ENCODE data around the gene DPF1.

Gene DPF1

DNA sequence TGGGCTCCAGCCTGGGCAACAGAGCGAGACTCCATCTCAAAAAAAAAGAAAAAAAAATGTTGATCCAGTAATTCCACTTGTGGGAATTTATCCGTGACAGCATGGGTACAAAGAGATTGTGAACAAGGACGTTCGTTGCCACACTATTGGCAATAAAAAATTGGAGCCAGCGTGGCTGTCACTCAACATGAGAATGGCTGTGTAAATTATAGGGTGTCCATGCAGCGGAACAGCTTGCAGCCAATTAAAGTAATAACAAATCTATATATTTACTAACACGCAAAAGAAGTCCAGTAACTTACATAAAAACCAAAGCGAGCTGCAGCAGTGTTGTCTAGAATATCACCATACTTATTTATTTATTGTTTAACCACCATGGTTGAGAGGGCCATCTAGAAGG, 19.3 kb downstream of the DPF1 start:
- TF ChIP-seq ZNF70 (CRISPR knock-in tag; IDR thresholded peaks at IDR 0.05) (no peak), ZC3H10 (CRISPR knock-in tag; IDR thresholded peaks at IDR 0.05) (no peak), TCF4 (CRISPR knock-in tag; IDR thresholded peaks at IDR 0.05; ENCODE audit: borderline replicate concordance) (no peak), ESRRG (CRISPR knock-in tag; IDR thresholded peaks at IDR 0.05) (no peak), TOX (CRISPR knock-in tag; IDR thresholded peaks at IDR 0.05; ENCODE audit: borderline replicate concordance) (no peak), PPARA (CRISPR knock-in tag; IDR thresholded peaks at IDR 0.05; ENCODE audit: borderline replicate concordance) (no peak), ARNTL (CRISPR knock-in tag; IDR thresholded peaks at IDR 0.05; ENCODE audit: borderline replicate concordance, low read depth) (no peak), ZNF8 (CRISPR knock-in tag; IDR thresholded peaks at IDR 0.05) (no peak), OSR1 (CRISPR knock-in tag; IDR thresholded peaks at IDR 0.05) (no peak), ZFP30 (CRISPR knock-in tag; IDR thresholded peaks at IDR 0.05) (no peak), GLIS3 (CRISPR knock-in tag; IDR thresholded peaks at IDR 0.05) (no peak), ISL1 (CRISPR knock-in tag; IDR thresholded peaks at IDR 0.05) (no peak), RARB (CRISPR knock-in tag; IDR thresholded peaks at IDR 0.05) (no peak), SNAI2 (CRISPR knock-in tag; IDR thresholded peaks at IDR 0.05) (no peak), CSDC2 (CRISPR knock-in tag; IDR thresholded peaks at IDR 0.05) (no peak), BACH2 (CRISPR knock-in tag; IDR thresholded peaks at IDR 0.05; ENCODE audit: borderline replicate concordance) (no peak)
- TF ChIP-seq, protein P1, sequence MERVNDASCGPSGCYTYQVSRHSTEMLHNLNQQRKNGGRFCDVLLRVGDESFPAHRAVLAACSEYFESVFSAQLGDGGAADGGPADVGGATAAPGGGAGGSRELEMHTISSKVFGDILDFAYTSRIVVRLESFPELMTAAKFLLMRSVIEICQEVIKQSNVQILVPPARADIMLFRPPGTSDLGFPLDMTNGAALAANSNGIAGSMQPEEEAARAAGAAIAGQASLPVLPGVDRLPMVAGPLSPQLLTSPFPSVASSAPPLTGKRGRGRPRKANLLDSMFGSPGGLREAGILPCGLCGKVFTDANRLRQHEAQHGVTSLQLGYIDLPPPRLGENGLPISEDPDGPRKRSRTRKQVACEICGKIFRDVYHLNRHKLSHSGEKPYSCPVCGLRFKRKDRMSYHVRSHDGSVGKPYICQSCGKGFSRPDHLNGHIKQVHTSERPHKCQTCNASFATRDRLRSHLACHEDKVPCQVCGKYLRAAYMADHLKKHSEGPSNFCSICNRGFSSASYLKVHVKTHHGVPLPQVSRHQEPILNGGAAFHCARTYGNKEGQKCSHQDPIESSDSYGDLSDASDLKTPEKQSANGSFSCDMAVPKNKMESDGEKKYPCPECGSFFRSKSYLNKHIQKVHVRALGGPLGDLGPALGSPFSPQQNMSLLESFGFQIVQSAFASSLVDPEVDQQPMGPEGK (CRISPR knock-in tag; IDR thresholded peaks at IDR 0.05; ENCODE audit: borderline replicate concordance) = no peak
- TF ChIP-seq, protein P2, sequence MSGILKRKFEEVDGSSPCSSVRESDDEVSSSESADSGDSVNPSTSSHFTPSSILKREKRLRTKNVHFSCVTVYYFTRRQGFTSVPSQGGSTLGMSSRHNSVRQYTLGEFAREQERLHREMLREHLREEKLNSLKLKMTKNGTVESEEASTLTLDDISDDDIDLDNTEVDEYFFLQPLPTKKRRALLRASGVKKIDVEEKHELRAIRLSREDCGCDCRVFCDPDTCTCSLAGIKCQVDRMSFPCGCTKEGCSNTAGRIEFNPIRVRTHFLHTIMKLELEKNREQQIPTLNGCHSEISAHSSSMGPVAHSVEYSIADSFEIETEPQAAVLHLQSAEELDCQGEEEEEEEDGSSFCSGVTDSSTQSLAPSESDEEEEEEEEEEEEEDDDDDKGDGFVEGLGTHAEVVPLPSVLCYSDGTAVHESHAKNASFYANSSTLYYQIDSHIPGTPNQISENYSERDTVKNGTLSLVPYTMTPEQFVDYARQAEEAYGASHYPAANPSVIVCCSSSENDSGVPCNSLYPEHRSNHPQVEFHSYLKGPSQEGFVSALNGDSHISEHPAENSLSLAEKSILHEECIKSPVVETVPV (CRISPR knock-in tag; IDR thresholded peaks at IDR 0.05) = no peak
- TF ChIP-seq, protein P3, sequence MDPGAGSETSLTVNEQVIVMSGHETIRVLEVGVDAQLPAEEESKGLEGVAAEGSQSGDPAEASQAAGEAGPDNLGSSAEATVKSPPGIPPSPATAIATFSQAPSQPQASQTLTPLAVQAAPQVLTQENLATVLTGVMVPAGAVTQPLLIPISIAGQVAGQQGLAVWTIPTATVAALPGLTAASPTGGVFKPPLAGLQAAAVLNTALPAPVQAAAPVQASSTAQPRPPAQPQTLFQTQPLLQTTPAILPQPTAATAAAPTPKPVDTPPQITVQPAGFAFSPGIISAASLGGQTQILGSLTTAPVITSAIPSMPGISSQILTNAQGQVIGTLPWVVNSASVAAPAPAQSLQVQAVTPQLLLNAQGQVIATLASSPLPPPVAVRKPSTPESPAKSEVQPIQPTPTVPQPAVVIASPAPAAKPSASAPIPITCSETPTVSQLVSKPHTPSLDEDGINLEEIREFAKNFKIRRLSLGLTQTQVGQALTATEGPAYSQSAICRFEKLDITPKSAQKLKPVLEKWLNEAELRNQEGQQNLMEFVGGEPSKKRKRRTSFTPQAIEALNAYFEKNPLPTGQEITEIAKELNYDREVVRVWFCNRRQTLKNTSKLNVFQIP (CRISPR knock-in tag; IDR thresholded peaks at IDR 0.05; ENCODE audit: borderline replicate concordance, low read depth) = no peak
- ATAC-seq = no peak

DNA sequence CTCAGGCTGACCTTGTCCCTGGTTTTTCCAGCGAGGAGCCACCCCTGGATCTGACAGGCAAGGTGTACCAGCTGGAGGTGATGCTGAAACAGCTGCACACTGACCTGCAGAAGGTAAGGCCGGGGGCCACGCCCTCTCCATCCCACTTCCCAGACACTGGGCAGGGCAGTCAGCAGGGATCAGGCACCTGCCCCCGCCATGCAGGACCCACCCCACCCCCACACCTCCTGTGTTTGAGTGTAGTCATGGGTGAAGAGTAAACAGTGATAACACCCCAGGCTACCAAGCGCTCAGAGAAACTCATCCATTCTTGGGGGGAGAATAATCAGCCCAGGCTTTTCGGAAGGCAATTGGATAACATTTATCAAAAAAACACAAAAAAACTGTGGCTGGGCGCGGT, 19.9 kb downstream of the DPF1 start:
- no peak for TF ChIP-seq ZNF70 (CRISPR knock-in tag; IDR thresholded peaks at IDR 0.05)
- no peak for TF ChIP-seq SNAI2 (CRISPR knock-in tag; IDR thresholded peaks at IDR 0.05)
- TF ChIP-seq, protein P1 (CRISPR knock-in tag; IDR thresholded peaks at IDR 0.05; ENCODE audit: borderline replicate concordance) = no peak
- no peak for TF ChIP-seq ARNTL (CRISPR knock-in tag; IDR thresholded peaks at IDR 0.05; ENCODE audit: borderline replicate concordance, low read depth)
- TF ChIP-seq, protein P4, sequence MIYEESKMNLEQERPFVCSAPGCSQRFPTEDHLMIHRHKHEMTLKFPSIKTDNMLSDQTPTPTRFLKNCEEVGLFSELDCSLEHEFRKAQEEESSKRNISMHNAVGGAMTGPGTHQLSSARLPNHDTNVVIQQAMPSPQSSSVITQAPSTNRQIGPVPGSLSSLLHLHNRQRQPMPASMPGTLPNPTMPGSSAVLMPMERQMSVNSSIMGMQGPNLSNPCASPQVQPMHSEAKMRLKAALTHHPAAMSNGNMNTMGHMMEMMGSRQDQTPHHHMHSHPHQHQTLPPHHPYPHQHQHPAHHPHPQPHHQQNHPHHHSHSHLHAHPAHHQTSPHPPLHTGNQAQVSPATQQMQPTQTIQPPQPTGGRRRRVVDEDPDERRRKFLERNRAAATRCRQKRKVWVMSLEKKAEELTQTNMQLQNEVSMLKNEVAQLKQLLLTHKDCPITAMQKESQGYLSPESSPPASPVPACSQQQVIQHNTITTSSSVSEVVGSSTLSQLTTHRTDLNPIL (CRISPR knock-in tag; IDR thresholded peaks at IDR 0.05; ENCODE audit: low read depth) = no peak
- no peak for TF ChIP-seq PPARA (CRISPR knock-in tag; IDR thresholded peaks at IDR 0.05; ENCODE audit: borderline replicate concordance)
- TF ChIP-seq, protein P3 (CRISPR knock-in tag; IDR thresholded peaks at IDR 0.05; ENCODE audit: borderline replicate concordance, low read depth) = no peak
- TF ChIP-seq GLIS3 (CRISPR knock-in tag; IDR thresholded peaks at IDR 0.05) = no peak
- no peak for TF ChIP-seq CSDC2 (CRISPR knock-in tag; IDR thresholded peaks at IDR 0.05)
- TF ChIP-seq TOX (CRISPR knock-in tag; IDR thresholded peaks at IDR 0.05; ENCODE audit: borderline replicate concordance) = no peak
- no peak for TF ChIP-seq ZFP30 (CRISPR knock-in tag; IDR thresholded peaks at IDR 0.05)
- TF ChIP-seq, protein P2 (CRISPR knock-in tag; IDR thresholded peaks at IDR 0.05) = no peak
- TF ChIP-seq OSR1 (CRISPR knock-in tag; IDR thresholded peaks at IDR 0.05) = no peak
- no peak for TF ChIP-seq ISL1 (CRISPR knock-in tag; IDR thresholded peaks at IDR 0.05)
- TF ChIP-seq ZNF565 (CRISPR knock-in tag; conservative IDR thresholded peaks at IDR 0.05; ENCODE audit: low read depth) = no peak
- TF ChIP-seq ESRRG (CRISPR knock-in tag; IDR thresholded peaks at IDR 0.05) = no peak
- no peak for ATAC-seq
